ENCODE measurements around the gene CDK11B.
"Not testable (repeated sequence)": the region's sequence is repeated elsewhere in the genome, so short reads cannot be mapped to it uniquely, and the experiment has no call there.

GRCh38 chr1:1647567-1648241 lies 11.1 kb downstream of the CDK11B start:
- not testable (repeated sequence) for TF ChIP-seq CTCF (conservative IDR thresholded peaks at IDR 0.05; ENCODE audit: low read depth, low read length); EZH2 (IDR thresholded peaks at IDR 0.05; ENCODE audit: low read length, unreplicated experiment); EZH2phosphoT487 (IDR thresholded peaks at IDR 0.05; ENCODE audit: borderline replicate concordance, low read length)

Data from PC-3 (cell line).